GM10266 (cell line): ENCODE data around the gene ELN.

Experiments used
- DNase-seq: peaks from one replicate; pipeline ENCODE4 v3.0.0; 2012; ENCODE audit errors: extremely low spot score
- TF ChIP-seq, protein P1 (sequence below): IDR thresholded peaks from 2 replicates; pipeline ENCODE4 v1.5.1; 2012; ENCODE audit warnings: mild to moderate bottlenecking, low read depth; ENCODE audit not compliant: control insufficient read depth, insufficient read depth; ENCODE audit errors: missing control alignments

The ELN gene

DNA sequence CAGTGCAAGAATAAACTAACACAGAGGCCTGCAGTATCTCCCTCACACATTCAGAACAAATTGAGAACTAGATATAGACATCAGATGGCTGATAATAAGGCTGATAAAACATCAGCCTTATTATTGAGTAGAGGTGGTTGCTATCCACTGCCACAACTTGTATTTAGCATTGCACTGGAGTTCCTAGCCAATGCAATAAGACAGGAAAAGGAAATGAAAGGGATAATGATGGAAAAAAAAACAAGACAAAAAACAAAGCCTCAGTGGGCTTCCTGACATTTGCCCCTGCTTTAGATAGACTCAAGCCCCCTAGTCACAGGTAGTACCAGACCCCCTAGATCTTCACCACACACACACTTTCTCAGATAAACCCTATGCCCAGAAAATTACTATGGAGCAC is 33.2 kb upstream of the ELN start:
- no peak for DNase-seq
- TF ChIP-seq, protein P1, sequence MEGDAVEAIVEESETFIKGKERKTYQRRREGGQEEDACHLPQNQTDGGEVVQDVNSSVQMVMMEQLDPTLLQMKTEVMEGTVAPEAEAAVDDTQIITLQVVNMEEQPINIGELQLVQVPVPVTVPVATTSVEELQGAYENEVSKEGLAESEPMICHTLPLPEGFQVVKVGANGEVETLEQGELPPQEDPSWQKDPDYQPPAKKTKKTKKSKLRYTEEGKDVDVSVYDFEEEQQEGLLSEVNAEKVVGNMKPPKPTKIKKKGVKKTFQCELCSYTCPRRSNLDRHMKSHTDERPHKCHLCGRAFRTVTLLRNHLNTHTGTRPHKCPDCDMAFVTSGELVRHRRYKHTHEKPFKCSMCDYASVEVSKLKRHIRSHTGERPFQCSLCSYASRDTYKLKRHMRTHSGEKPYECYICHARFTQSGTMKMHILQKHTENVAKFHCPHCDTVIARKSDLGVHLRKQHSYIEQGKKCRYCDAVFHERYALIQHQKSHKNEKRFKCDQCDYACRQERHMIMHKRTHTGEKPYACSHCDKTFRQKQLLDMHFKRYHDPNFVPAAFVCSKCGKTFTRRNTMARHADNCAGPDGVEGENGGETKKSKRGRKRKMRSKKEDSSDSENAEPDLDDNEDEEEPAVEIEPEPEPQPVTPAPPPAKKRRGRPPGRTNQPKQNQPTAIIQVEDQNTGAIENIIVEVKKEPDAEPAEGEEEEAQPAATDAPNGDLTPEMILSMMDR, result no peak

DNA sequence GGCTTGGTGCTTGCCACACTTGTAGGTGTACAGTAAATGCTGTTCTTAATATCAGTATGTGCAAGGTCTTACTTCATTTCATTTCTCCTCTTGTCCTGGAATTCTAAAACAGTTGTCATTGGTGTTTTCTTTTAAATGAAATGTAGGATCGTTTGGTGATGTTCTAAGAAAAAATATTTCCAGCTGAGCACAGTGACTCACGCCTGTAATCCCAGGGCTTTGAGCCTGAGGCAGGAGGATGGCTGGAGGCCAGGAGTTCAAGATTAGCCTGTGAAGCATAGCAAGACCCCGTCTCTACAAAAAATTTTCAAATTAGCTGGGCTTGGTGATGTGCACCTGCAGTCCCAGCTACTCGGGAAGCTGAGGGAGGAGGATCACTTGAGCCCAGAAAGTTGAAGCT is 32.6 kb upstream of the ELN start:
- DNase-seq, result no peak
- TF ChIP-seq, protein P1, result no peak

DNA sequence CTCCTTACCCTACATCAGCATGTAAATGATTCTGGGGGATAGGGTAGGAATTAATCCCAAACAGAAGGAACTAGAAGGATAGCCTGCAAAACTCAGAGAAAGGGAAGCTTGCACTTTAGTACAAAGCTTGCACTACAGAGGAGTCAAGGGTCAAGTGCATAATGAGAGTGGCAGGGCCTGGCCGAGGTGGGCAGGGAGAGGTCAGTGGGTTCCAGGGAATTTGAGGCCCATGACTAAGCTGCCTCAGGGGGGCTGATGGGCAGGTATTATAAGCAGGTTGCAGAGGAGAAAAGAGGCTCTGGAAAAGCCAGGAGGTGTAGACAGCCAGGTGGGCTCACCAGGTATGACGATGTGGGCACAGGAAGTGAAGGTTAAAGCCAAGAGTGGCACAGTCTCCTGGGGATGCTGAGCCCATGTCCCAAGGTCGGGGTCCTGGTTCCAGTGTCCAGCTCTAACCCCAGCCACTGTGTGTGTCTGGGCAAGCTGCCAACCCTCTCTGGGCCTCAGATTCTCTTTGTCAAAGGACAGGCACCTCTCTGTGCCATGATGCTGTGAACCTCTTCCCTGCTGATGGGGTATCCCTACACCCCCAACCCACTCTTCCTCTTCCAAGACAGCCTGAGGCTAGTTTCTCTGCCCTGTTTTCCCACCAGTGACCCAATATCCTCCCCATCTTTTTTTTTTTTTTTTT is 32.0 kb upstream of the ELN start:
- DNase-seq, result no peak
- TF ChIP-seq, protein P1, result no peak

DNA sequence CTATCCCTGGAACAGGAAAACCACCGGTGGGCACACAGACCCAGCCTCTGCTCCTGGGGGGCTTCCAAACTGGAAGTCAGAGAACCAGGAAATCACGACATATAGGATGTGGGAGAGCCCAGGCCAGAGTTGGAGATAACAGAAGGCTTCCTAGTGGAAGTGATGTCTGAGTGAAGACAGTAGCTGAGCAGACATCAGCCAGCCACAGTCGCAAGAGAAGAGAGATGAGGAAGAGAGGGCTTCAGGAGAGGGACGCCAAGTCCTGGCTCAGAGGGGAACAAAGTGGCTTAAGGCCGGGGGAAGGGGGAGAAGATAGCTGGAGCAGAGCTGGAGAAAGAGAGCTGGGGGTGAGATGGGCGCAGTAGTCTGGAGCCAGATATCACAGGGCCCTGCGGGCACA is 30.9 kb upstream of the ELN start:
- TF ChIP-seq, protein P1, result no peak
- no peak for DNase-seq

DNA sequence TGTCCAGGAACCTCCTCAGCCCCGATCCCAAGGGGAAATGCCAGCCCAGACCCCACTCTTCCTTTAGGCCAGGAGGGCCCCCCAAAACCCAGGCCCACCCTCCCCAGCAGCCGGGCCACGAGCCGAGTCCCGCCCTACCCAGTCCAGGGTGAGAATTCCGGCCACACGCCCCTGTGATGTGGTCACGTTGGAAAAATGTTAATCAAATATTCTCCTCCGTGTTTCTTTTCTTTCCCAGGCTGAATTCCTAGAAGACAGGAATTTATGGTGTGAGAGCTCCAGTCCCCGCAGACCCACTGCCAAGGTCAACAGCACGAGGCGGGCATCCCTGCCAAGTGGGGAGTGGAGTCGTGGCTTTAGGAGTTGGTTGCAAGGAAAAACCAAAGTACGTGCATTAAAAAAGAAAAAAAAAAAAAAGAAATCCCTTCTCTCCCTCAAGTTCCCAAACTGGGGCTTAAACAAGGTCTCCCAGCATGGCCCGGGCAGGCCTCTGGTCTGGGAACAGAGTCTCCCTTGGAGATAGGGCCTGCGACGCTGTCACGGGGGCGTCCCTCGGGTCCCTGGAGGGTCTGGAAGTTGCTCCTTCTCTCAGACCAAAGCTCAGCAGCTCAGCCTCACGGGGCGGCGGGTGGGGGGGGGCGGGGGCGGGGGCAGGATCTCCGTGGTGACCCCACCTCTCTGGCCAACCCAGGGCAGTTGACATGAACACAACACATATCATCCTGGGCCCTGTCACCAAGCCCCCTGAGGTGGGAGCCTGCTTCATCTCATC is 28.1 kb upstream of the ELN start:
- DNase-seq, result no peak
- TF ChIP-seq, protein P1, result no peak

DNA sequence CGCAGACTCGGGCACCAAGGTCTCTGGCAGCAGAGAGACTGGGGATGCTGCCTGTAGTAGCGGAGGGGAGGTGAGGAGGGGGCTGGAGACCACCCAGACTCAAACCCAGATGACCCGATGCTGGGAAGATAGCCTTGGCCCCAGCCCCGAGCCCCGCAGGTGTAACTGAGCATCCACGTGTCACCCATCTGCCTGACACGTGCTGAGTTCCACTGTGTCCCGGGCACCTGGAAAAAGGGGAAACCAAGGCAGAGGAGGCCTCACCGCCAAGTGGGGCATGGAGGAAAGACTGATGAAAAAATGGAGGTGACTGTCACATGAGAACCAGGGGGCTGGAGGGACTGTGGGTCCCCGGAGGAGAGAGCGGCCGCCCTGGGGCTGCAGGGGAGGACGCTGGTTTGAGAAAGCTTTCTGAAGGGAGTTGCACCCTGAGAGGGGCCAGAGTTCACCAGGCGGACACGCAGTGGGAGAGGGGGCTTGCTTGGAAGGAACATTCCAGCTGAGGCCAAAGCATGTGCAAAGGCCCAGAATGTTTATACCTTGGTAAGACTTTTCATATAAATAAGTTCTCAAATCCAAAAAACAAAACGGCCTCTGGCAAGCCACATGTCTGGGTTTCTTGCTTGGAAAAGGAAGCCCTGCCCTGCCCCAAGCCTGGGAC is 27.4 kb upstream of the ELN start:
- no peak for DNase-seq
- TF ChIP-seq, protein P1, result no peak

DNA sequence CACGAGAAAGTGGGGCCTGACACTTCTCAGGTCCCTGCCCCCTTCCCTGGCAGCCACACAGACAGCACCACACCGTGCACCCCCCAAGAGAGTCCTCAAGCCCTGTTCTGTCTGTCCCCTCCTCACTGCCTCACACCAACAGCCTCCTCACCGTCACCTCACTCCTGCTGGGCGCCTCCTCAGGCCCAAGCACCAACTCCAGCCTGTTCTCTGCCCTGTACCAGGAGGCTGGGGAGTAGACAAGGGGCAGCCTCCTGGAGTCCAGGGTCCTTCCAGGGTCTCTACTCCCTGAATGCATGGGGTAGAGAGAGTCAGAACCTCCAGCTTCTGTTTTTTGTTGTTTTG is 26.9 kb upstream of the ELN start:
- DNase-seq, result no peak
- TF ChIP-seq, protein P1, result no peak
